GM11168 (cell line): Measurements from ENCODE around the gene PNPLA7.

ENCODE experiments used
- in situ Hi-C: fragments of 300-500 bp; cut with MboI; formaldehyde crosslinking; loops from one replicate; pipeline ENCODE4 v1.12.0; 2022; ENCODE audit warnings: low sequenced_read_pairs; ENCODE audit not compliant: unreplicated experiment

The PNPLA7 gene

DNA sequence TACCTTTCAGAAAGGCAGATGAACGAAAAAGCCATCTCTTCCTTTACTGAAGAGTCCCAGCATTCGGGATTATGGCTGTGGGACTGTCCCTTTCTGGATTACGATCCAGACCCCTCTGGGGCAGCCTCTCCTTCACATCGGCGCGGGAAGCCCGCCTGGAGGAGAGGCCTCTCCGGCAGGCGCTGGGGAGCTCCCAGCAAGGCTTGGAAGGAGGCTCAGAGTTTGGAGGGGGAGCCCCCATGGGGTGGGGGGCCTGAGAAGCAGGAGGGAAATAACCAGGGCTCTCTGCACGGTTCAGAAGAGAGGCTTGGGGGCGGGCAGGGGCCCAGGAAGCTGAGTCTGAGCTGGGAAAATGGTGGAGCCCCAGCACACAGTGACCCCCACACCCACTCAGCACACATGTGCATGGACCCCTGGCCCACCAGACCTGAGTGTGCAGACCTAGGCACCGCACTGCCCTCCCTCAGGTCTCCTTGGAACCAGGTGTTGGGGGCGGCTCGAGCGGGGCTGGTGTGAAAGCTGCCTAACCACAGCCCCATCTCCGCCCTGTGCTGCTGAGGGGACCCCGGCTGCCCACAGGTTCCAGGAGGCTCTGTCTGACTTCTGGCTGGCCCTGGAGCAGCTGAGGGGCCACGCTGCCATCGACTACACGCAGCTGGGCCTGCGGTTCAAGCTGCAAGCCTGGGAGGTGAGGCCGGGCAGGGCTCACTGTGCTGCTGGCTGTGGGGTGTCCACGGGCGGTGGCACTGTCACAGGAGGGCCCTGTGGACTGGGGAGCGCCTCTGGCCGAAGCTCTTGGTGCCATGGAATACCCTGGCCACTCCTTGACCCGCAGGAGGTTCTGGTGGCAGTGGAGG, 122.5 kb downstream of the PNPLA7 start:
- in situ Hi-C loops = no loop called here

DNA sequence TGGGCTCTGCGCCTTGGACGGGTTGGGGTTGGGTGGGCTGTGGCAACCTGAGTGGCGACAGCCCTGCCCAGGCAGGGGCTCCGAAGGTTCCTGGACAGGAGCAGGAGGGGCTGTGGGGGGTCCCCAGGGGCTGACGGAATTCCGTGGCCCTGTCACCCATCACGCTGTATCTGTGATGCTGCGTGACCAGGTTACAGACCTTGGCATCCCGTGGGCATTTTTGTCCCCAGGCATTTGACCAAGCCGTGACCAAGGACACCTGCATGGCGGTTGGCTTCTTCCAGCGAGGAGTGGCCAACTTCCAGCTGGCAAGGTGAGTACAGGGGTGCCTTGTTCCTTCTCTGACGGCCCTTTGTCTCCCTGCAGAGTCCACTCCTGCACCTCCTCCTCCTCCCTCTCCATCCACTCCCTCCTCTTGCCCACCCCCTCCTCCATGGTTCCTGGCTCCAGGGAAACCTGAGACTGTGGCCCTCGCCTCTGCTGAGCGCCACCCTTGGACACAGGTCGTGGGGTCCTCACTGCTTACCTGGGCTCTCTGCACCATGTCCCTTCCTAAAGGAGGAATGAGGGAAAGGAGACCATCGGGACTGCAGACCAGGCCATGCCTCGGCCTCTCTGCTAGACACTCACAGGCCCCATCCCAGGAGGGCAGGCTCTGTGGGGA, 124.1 kb downstream of the PNPLA7 start:
- in situ Hi-C loops = no loop called here

GRCh38 chr9:137423514-137424291, 126.5 kb downstream of the PNPLA7 start:
- in situ Hi-C loops = loop anchor here (25.0 kb wide), 1 partner anchor 311 kb away; the partner anchor contains the start of gene DPP7

- in situ Hi-C loops = loop anchor here (25.0 kb wide), 1 partner anchor 311 kb away; the partner anchor contains the start of gene DPP7
Observed at GRCh38 chr9:137422604-137423513, 127.3 kb downstream of the PNPLA7 start, which contains the start of the genes EXD3 and NOXA1. Gene EXD3 (minus strand): TSS chr9:137423162. CDS start chr9:137395357, 27,805 bp downstream. Gene NOXA1 (plus strand): TSS chr9:137423393. CDS start chr9:137423530, 137 bp downstream.

DNA sequence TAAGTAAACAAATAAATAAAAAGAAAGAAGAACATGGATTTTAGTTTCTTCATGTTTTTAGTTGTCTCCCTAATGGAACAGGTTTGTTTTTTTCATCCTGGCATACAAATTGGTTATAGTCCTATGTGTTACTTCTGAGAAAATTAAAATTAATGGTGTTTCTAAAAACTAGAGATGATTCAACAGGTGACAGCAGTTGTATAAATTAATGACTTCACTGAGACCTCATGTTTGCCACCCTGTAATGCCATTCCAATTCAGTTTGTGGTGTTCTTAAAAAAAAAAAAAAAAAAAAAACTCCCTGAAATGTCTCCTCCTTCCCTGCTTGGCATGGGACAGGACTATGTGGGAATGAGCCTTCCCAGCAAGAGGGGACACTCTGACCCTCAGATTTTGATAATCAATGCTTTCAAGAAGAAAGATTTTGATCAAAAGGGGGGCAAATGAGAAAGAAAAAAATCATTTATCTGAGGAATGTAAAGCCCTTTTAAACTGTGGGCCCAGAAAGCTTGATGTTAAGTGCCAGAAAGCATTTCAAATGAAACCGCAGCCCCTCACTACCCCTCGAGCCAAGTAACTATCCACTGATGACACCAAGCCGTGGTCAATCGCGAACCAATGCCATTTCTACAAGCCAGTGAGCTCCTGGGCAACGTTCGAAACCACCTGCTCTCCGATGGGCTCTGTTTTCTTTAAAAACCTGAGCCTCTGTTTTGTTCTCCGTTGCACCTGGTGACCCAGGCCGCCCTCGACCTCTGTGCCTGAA, 128.2 kb downstream of the PNPLA7 start:
- in situ Hi-C loops = loop anchor here (25.0 kb wide), 1 partner anchor 310 kb away; the partner anchor contains the start of gene DPP7

DNA sequence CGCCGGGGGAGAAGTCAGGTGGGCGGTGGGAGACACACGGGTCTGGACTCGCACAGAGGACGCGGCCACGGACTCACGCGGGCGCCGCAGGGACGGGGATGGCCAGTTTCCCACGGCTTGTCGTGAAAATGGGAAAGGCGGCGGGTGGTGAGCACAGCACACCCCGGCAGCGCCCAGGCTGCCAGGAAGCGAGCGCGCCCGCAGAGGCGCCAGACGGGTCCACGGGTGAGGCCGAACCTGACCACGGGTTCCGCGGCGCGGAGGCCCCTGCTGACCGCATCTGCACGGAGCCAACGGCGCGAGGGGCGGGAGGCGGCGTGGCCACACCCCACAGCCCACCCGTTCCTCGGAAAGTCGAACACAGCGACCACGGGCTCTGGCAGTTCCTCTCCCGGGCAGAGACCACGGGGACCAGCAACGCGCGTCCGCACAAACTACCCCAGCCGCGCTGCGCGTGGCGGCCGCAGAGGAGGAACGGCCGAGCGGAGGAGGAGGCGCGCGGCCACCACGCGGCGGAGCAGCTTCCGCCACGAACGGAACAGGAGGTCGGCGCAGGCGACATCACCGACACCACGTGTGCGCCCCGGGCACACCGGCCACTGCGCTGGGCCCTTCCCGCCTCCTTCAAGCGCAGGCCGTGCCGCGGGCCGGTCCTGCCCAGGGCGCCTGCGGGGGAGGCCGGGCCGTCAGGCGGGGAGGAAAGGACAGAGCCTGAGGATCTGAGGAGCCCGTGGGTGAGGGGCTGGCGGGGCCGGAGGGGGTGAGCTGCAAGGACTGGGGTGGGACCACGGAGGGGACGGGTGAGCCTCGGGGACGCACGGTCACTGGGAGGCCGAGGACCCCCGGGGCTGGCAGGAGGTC, 132.8 kb downstream of the PNPLA7 start:
- in situ Hi-C loops = loop anchor here (25.0 kb wide), 1 partner anchor 305 kb away; the partner anchor contains the start of gene DPP7

DNA sequence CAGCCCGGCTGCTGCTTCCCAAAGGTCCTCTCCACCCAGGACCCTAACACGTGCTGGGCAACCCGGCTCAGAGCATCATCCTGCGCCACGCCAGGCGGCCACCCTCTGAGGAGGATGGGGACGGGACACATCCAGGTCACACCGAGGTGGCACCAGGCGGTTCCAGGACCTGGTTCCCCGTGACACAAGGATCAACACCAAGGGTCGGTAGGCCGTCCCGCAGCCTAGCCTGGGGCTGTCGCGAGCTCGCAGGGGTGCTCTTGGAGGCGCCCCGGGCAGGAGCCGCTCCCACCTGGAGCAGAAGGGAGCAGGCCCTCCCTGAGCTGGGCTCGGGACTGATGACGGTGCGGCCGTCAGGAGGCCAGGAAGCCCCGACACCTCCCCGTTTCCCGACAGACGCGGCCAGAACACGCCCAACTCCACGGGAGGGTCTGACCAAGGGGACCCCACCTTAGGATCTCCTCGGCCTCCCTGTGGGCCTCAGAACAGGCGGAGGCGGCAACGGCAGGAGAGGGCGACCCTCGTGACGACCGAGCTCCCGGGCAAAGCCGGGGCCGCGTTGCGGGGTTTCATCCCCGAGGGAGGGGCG, 133.5 kb downstream of the PNPLA7 start:
- in situ Hi-C loops = loop anchor here (25.0 kb wide), 1 partner anchor 304 kb away; the partner anchor contains the start of gene DPP7

GRCh38 chr9:137416006-137416562, 134.1 kb downstream of the PNPLA7 start:
- in situ Hi-C loops = loop anchor here (25.0 kb wide), 1 partner anchor 304 kb away; the partner anchor contains the start of gene DPP7

- in situ Hi-C loops = loop anchor here (25.0 kb wide), 1 partner anchor 303 kb away; the partner anchor contains the start of gene DPP7
Observed at GRCh38 chr9:137415451-137415850, 134.8 kb downstream of the PNPLA7 start.

DNA sequence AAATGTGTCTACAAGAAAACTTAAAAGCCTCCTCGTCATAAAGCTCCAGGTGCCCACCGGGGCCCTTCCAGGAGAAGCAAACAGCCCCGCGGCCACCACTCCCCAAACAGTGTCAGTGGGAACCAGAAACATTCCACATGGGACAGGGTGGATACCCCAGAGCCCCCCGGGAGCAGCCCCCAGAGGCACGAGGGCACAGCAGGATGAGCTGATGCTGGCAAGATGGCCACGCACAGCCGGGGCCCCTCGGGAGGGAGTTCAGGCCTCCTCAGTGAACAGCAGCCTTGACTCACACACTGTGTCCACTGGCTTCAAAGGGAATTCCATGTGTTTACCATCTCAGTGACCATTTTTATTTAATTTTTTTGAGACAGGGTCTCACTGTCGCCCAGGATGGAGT, 137.8 kb downstream of the PNPLA7 start:
- in situ Hi-C loops = loop anchor here (25.0 kb wide), 1 partner anchor 300 kb away; the partner anchor contains the start of gene DPP7

GRCh38 chr9:137411645-137412380, 138.4 kb downstream of the PNPLA7 start:
- in situ Hi-C loops = loop anchor here (25.0 kb wide), 1 partner anchor 300 kb away; the partner anchor contains the start of gene DPP7

DNA sequence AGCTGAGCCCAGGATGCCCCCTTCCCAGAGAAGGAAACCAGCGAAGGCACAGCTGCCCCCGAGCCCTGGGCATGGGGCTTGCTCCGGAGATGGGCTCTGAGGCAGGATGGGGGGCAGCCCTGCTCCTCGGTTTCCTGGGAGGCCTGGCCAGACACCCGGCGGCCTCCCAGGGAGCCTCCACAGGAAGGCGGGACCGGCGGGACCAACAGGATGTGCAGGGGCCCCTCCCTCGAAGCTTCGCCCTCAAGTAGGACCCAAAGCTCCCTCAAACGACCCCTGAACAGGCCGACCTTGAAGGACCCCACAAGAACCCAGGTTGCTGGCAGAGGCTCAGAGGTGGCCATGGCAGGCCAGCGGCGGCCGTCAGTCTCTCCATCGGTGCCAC, 138.9 kb downstream of the PNPLA7 start:
- in situ Hi-C loops = loop anchor here (25.0 kb wide), 1 partner anchor 299 kb away; the partner anchor contains the start of gene DPP7

DNA sequence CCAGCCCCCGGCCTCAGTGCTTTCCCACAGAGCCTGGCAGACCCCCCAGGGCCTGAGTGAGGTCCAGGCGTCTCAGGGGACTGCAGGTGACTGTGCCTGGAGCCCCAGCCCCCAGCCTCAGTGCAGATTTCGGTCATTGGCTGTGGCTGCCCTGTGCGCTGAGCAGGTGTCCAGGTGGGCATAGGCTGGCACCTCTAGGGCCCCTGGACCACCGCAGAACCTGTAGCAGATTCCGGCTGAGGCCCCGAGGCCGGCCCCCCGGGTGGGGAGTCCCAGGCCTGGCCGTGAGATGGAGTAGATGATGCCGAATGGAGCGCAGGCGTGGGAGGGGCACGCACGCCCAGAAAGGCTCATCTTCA, 139.3 kb downstream of the PNPLA7 start:
- in situ Hi-C loops = loop anchor here (25.0 kb wide), 1 partner anchor 299 kb away; the partner anchor contains the start of gene DPP7

GRCh38 chr9:137410236-137410890, 139.8 kb downstream of the PNPLA7 start:
- in situ Hi-C loops = loop anchor here (25.0 kb wide), 1 partner anchor 298 kb away; the partner anchor contains the start of gene DPP7
